GM23338 (cell line): ENCODE data around the gene CELF4. TPM values are rescaled to one million over a fixed set of nuclear protein-coding genes. Genes with fewer than 3 reads are reported as not detected.

Experiments used
- ATAC-seq: fragments of 200-7000 bp; cut with Tn5 transposase; 3 replicates; pipeline ENCODE4 v1.9.1; 2020
- DNase-seq: peaks from one replicate; pipeline ENCODE4 v3.0.0-alpha.2; 2015; ENCODE audit warnings: low spot score
- H2AFZ ChIP-seq: fragments of 200-600 bp; sonication (generic); 2 replicates; pipeline ENCODE4 v1.8.0; 2016; ENCODE audit warnings: antibody characterized with exemption, mild to moderate bottlenecking, moderate library complexity
- H3F3A ChIP-seq: fragments of 200-600 bp; sonication (generic); replicated peaks from 2 replicates; pipeline ENCODE4 v1.8.0; 2017; ENCODE audit warnings: antibody characterized with exemption, mixed run types, low read depth
- H3K27ac ChIP-seq: fragments of 200-600 bp; sonication (generic); 2 replicates; pipeline ENCODE4 v1.6.1; 2016; ENCODE audit warnings: low read depth
- H3K27me3 ChIP-seq: fragments of 200-600 bp; sonication (generic); 2 replicates; pipeline ENCODE4 v1.8.0; 2016; ENCODE audit warnings: mild to moderate bottlenecking, mixed run types, moderate library complexity; ENCODE audit not compliant: insufficient read depth
- H3K36me3 ChIP-seq: fragments of 200-600 bp; sonication (generic); 2 replicates; pipeline ENCODE4 v1.8.0; 2016; ENCODE audit warnings: mild to moderate bottlenecking; ENCODE audit not compliant: insufficient read depth
- H3K4me1 ChIP-seq: fragments of 200-600 bp; sonication (generic); 2 replicates; pipeline ENCODE4 v1.8.0; 2016; ENCODE audit warnings: mild to moderate bottlenecking, moderate library complexity; ENCODE audit not compliant: insufficient read depth
- H3K4me2 ChIP-seq: fragments of 200-600 bp; sonication (generic); 2 replicates; pipeline ENCODE4 v1.7.1; 2017; ENCODE audit warnings: mixed run types
- H3K4me3 ChIP-seq: fragments of 200-600 bp; sonication (generic); 2 replicates; pipeline ENCODE4 v1.6.1; 2016; ENCODE audit warnings: mixed run types
- H3K79me2 ChIP-seq: fragments of 200-600 bp; sonication (generic); replicated peaks from 2 replicates; pipeline ENCODE4 v1.8.0; 2017; ENCODE audit warnings: mild to moderate bottlenecking; ENCODE audit not compliant: insufficient read depth
- H3K9me2 ChIP-seq: fragments of 200-600 bp; sonication (generic); 2 replicates; pipeline ENCODE4 v1.8.0; 2017; ENCODE audit not compliant: insufficient read depth
- H4K20me1 ChIP-seq: fragments of 200-600 bp; sonication (generic); replicated peaks from 2 replicates; pipeline ENCODE4 v1.8.0; 2017; ENCODE audit warnings: mild to moderate bottlenecking; ENCODE audit not compliant: insufficient read depth
- H3K27ac Mint-ChIP-seq: 2 replicates; pipeline ENCODE4 v1.8.0; 2020; ENCODE audit warnings: inconsistent platforms, mild to moderate bottlenecking, moderate library complexity, mixed read lengths
- H3K27me3 Mint-ChIP-seq: 3 replicates; pipeline ENCODE4 v1.8.0; 2022; ENCODE audit warnings: low read depth, mild to moderate bottlenecking, moderate library complexity, mixed read lengths, inconsistent platforms; ENCODE audit not compliant: insufficient read depth, poor library complexity
- H3K36me3 Mint-ChIP-seq: 3 replicates; pipeline ENCODE4 v1.8.0; 2021; ENCODE audit warnings: low read depth, mild to moderate bottlenecking, inconsistent platforms, moderate library complexity, mixed read lengths
- H3K4me1 Mint-ChIP-seq: 3 replicates; pipeline ENCODE4 v1.8.0; 2020; ENCODE audit warnings: mild to moderate bottlenecking, inconsistent platforms, mixed read lengths
- H3K4me3 Mint-ChIP-seq: 3 replicates; pipeline ENCODE4 v1.8.0; 2021; ENCODE audit warnings: moderate library complexity, mild to moderate bottlenecking, inconsistent platforms, mixed read lengths
- H3K9me3 Mint-ChIP-seq: 3 replicates; pipeline ENCODE4 v1.8.0; 2020; ENCODE audit warnings: moderate library complexity, mild to moderate bottlenecking, inconsistent platforms, mixed read lengths
- CTCF ChIP-seq, 2 experiments: fragments of 200-600 bp in 1 of 2; sonication (generic) in 1 of 2; conservative IDR thresholded peaks; 2 replicates each; pipeline versions ENCODE4 v1.5.1 to v1.6.1; 2016 to 2017; ENCODE audit warnings: antibody characterized with exemption in 2 of 2, low read depth in 2 of 2, mild to moderate bottlenecking in 2 of 2, moderate library complexity in 1 of 2
- ETS1 ChIP-seq: IDR thresholded peaks from 2 replicates; pipeline ENCODE4 v1.6.1; 2016; ENCODE audit warnings: antibody characterized with exemption
- EZH2 ChIP-seq: fragments of 200-600 bp; sonication (generic); IDR thresholded peaks from one replicate; pipeline ENCODE4 v1.8.0; 2017; ENCODE audit warnings: antibody characterized with exemption, mild to moderate bottlenecking, low read depth; ENCODE audit not compliant: unreplicated experiment
- EZH2phosphoT487 ChIP-seq: fragments of 200-600 bp; sonication (generic); IDR thresholded peaks from one replicate; pipeline ENCODE4 v1.8.1; 2018; ENCODE audit warnings: antibody characterized with exemption; ENCODE audit not compliant: unreplicated experiment
- JUNB ChIP-seq: IDR thresholded peaks from one replicate; pipeline ENCODE4 v1.6.1; 2016; ENCODE audit warnings: antibody characterized with exemption; ENCODE audit not compliant: unreplicated experiment
- NANOG ChIP-seq: IDR thresholded peaks from 2 replicates; pipeline ENCODE4 v1.6.1; 2016; ENCODE audit warnings: antibody characterized with exemption, borderline replicate concordance
- POLR2AphosphoS5 ChIP-seq: IDR thresholded peaks from 2 replicates; pipeline ENCODE4 v1.6.1; 2016; ENCODE audit warnings: antibody characterized with exemption, low read depth
- REST ChIP-seq: IDR thresholded peaks from one replicate; pipeline ENCODE4 v1.6.1; 2018; ENCODE audit warnings: antibody characterized with exemption; ENCODE audit not compliant: unreplicated experiment
- STAT1 ChIP-seq: IDR thresholded peaks from one replicate; pipeline ENCODE4 v1.6.1; 2016; ENCODE audit warnings: antibody characterized with exemption; ENCODE audit not compliant: unreplicated experiment
- ZNF114 ChIP-seq: fragments of 250-450 bp; sonication (Bioruptor Pico); IDR thresholded peaks from 2 replicates; pipeline ENCODE4 v1.5.0; 2020; ENCODE audit warnings: mild to moderate bottlenecking, moderate library complexity
- ZNF331 ChIP-seq: fragments of 250-450 bp; sonication (Bioruptor Pico); IDR thresholded peaks from 2 replicates; pipeline ENCODE4 v1.5.0; 2020; ENCODE audit warnings: low read depth, mild to moderate bottlenecking, moderate library complexity
- polyA plus RNA-seq: library from polyadenylated mRNA; unstranded; fragments of >200 nt; fragmentation: Nextera tagmentation; extraction: Ambion mirVana; gene quantifications from 2 replicates; pipeline ENCODE4 v1.2.1, GENCODE V29; 2016
- total RNA-seq: library from RNA; depleted of rRNA; stranded (reverse); fragments of >200 nt; shearing (Covaris generic); gene quantifications from 2 replicates; pipeline ENCODE4 v1.2.3, GENCODE V29; 2014

Gene CELF4
- total and polyA plus RNA-seq, 2 experiments from 2014 or later = 2.6 to 6.7 TPM

- Histone ChIP-seq H3K79me2 (no peaks in the 10 kb centered on the region), H4K20me1 (no peaks in the 10 kb centered on the region; the same call in 1 of the 2 replicates), H3K27me3 (peaks cover 4% of the 10 kb centered on the region; the same call in 1 of the 2 replicates), H3K9me2 (no peaks in the 10 kb centered on the region), H3K4me1 (no peaks in the 10 kb centered on the region), H2AFZ (no peak overlapping the region), H3K4me2 (no peak overlapping the region), H3K36me3 (no peaks in the 10 kb centered on the region), H3F3A (no peaks in the 10 kb centered on the region), H3K4me3 (no peak overlapping the region), H3K27ac (no peak overlapping the region)
- TF ChIP-seq CTCF (conservative IDR thresholded peaks at IDR 0.05; ENCODE audit: low read depth in 2 of 2) = peak; percentile 57 to 75
- no peak for TF ChIP-seq EZH2phosphoT487
- TF ChIP-seq REST = no peak
- TF ChIP-seq STAT1 = no peak
- DNase-seq = peak; percentile 52
- peaks cover 2% of the 10 kb centered on the region; the same call in 1 of the 3 replicates for H3K4me1 Mint-ChIP-seq
- H3K36me3 Mint-ChIP-seq = peaks cover 3% of the 10 kb centered on the region; the same call in 2 of the 3 replicates
- no peaks in the 10 kb centered on the region for H3K27me3 Mint-ChIP-seq
- H3K27ac Mint-ChIP-seq = no peak overlapping the region
- ATAC-seq = peak; percentile 84
- H3K9me3 Mint-ChIP-seq = peaks cover 5% of the 10 kb centered on the region; the same call in 2 of the 3 replicates
- H3K4me3 Mint-ChIP-seq = no peak overlapping the region
Observed at GRCh38 chr18:37207343-37207742, 358.3 kb downstream of the CELF4 start.

- Histone ChIP-seq H3K36me3 (no peaks in the 10 kb centered on the region), H3K27me3 (no peaks in the 10 kb centered on the region), H2AFZ (no peak overlapping the region), H3F3A (no peaks in the 10 kb centered on the region), H3K79me2 (no peaks in the 10 kb centered on the region), H3K9me2 (no peaks in the 10 kb centered on the region), H3K4me2 (no peak overlapping the region), H3K27ac (no peak overlapping the region), H3K4me3 (no peak overlapping the region), H4K20me1 (no peaks in the 10 kb centered on the region), H3K4me1 (no peaks in the 10 kb centered on the region)
- Mint-ChIP-seq H3K27ac (no peak overlapping the region), H3K36me3 (peaks cover 3% of the 10 kb centered on the region; the same call in 2 of the 3 replicates), H3K4me1 (no peaks in the 10 kb centered on the region), H3K4me3 (no peak overlapping the region), H3K9me3 (peaks cover 9% of the 10 kb centered on the region; the same call in 2 of the 3 replicates), H3K27me3 (no peaks in the 10 kb centered on the region)
- ATAC-seq = no peak
- DNase-seq = no peak
- TF ChIP-seq ETS1 (no peak), ZNF331 (CRISPR knock-in tag) (no peak), CTCF (conservative IDR thresholded peaks at IDR 0.05; ENCODE audit: low read depth in 2 of 2) (no peak), POLR2AphosphoS5 (no peak), REST (no peak), EZH2 (no peak), STAT1 (no peak), EZH2phosphoT487 (no peak), NANOG (no peak), JUNB (no peak), ZNF114 (CRISPR knock-in tag) (no peak)
Observed at GRCh38 chr18:37199741-37200140, 365.9 kb downstream of the CELF4 start.
